H1 (cell line): ENCODE measurements around the gene RPL7A. TPM values are rescaled to one million over a fixed set of nuclear protein-coding genes. Genes with fewer than 3 reads are reported as not detected.

ENCODE experiments used
- KDM5A ChIP-seq: fragments of 200-600 bp; IDR thresholded peaks from 2 replicates; pipeline ENCODE4 v1.7.1; 2012; ENCODE audit warnings: mild to moderate bottlenecking, low read length, inconsistent platforms, mixed read lengths
- NRF1 ChIP-seq: IDR thresholded peaks from 2 replicates; pipeline ENCODE4 v1.6.1; 2011; ENCODE audit warnings: mild to moderate bottlenecking, low read depth, low read length, improper control_type of control experiment
- ZNF274 ChIP-seq: IDR thresholded peaks from 2 replicates; pipeline ENCODE4 v1.7.0; 2012; ENCODE audit warnings: low read length, borderline replicate concordance; ENCODE audit errors: extremely low read depth
- polyA plus RNA-seq, 7 experiments: library from polyadenylated mRNA; depleted of rRNA in 3 of 7; stranded (reverse) in 5 of 7; unstranded in 2 of 7; fragments of >200 nt in 5 of 7; fragments of 200-250 nt in 2 of 7; gene quantifications; 1 replicate in 5 of 7; 2 replicates in 1 of 7; 4 replicates in 1 of 7; pipeline versions ENCODE4 v1.2.1 to v1.2.3, GENCODE V29; 2011 to 2013; ENCODE audit warnings: missing spikeins in 2 of 7, mixed read lengths in 2 of 7
- total RNA-seq: library from RNA; stranded (reverse); fragmentation: NEBNext Ultra II Directional; extraction: Animal tissue kit (Norgen Biotek cat#: 25700); gene quantifications from 2 replicates; pipeline ENCODE4 v1.2.1, GENCODE V29; 2021

RPL7A gene
- total and polyA plus RNA-seq, 2 of the 8 experiments (the other 6 are each of a cell fraction or from before 2014, with no cell fraction given) = 2,578 to 2,783 TPM

- TF ChIP-seq KDM5A (no peak), ZNF274 (no peak), NRF1 (no peak)
Measured at GRCh38 chr9:133305731-133306130, 42.3 kb upstream of the RPL7A start (continued).
